Osteocyte (in vitro differentiated cells): ENCODE data around the gene MAPK1IP1L. TPM values are rescaled to one million over a fixed set of nuclear protein-coding genes. Genes with fewer than 3 reads are reported as not detected.

ENCODE experiments used
- DNase-seq: peaks from one replicate; pipeline ENCODE4 v3.0.0; 2021; ENCODE audit warnings: mixed read lengths; ENCODE audit not compliant: unreplicated experiment; ENCODE audit errors: extremely low spot score
- H3K27ac Mint-ChIP-seq: one replicate; pipeline ENCODE4 v1.8.0; 2021; ENCODE audit warnings: mild to moderate bottlenecking, mixed read lengths; ENCODE audit not compliant: unreplicated experiment
- H3K27me3 Mint-ChIP-seq: one replicate; pipeline ENCODE4 v1.8.0; 2021; ENCODE audit warnings: mixed read lengths; ENCODE audit not compliant: unreplicated experiment
- H3K36me3 Mint-ChIP-seq: one replicate; pipeline ENCODE4 v1.8.0; 2021; ENCODE audit warnings: mixed read lengths; ENCODE audit not compliant: unreplicated experiment
- H3K4me1 Mint-ChIP-seq: one replicate; pipeline ENCODE4 v1.8.0; 2021; ENCODE audit warnings: mixed read lengths; ENCODE audit not compliant: unreplicated experiment
- H3K4me3 Mint-ChIP-seq: one replicate; pipeline ENCODE4 v1.8.0; 2021; ENCODE audit warnings: mild to moderate bottlenecking, moderate library complexity, mixed read lengths; ENCODE audit not compliant: unreplicated experiment
- H3K9me3 Mint-ChIP-seq: one replicate; pipeline ENCODE4 v1.8.0; 2021; ENCODE audit warnings: mixed read lengths; ENCODE audit not compliant: unreplicated experiment
- total RNA-seq: library from RNA; stranded (reverse); gene quantifications from 2 replicates; pipeline ENCODE4 v1.2.1, GENCODE V29; 2021
- TF ChIP-seq, protein P1 (sequence below): fragments of 200-600 bp; sonication (generic); IDR thresholded peaks from 2 replicates; pipeline ENCODE4 v1.5.0; 2021; ENCODE audit warnings: antibody characterized with exemption, mild to moderate bottlenecking, moderate library complexity

Gene MAPK1IP1L
- total RNA-seq, 1 donor from 2014 or later = 102 TPM

DNA sequence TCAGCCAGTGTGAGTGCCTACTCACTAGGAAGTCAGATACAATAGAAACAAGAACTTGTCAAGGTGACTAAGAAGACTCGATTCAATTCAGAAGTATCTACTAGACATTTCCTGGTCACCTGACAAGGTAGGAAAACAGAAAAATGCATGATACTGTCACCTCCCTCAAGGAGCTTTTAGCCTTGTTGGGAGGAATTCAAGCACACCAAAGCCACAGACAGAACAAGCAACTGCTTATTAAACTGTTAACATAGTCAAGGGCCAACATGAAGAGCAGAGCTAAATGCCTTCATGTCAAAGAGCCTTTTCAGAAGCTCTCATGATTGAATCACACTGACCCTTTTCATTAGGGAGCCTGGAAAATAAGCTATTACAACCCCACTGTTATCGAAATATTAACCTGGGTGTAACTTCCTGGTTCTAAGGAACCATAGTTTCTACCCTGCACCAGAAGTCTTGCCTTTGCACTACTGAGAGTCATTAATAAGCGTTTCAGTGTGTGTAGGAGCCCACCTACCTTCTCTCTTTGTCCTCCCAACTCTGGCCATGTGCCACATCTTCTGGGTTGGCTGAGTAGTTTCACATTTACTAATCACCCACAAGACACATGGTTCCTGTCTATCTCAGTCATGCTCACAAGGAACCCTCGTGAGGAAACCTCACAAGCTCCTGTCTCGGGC, 46.6 kb downstream of the MAPK1IP1L start:
- Mint-ChIP-seq H3K9me3 (no peaks in the 10 kb centered on the region), H3K27me3 (no peaks in the 10 kb centered on the region), H3K27ac (no peak overlapping the region), H3K4me1 (peaks cover 23% of the 10 kb centered on the region), H3K36me3 (no peaks in the 10 kb centered on the region), H3K4me3 (no peak overlapping the region)
- DNase-seq = no peak
- TF ChIP-seq, protein P1, sequence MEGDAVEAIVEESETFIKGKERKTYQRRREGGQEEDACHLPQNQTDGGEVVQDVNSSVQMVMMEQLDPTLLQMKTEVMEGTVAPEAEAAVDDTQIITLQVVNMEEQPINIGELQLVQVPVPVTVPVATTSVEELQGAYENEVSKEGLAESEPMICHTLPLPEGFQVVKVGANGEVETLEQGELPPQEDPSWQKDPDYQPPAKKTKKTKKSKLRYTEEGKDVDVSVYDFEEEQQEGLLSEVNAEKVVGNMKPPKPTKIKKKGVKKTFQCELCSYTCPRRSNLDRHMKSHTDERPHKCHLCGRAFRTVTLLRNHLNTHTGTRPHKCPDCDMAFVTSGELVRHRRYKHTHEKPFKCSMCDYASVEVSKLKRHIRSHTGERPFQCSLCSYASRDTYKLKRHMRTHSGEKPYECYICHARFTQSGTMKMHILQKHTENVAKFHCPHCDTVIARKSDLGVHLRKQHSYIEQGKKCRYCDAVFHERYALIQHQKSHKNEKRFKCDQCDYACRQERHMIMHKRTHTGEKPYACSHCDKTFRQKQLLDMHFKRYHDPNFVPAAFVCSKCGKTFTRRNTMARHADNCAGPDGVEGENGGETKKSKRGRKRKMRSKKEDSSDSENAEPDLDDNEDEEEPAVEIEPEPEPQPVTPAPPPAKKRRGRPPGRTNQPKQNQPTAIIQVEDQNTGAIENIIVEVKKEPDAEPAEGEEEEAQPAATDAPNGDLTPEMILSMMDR = no peak

DNA sequence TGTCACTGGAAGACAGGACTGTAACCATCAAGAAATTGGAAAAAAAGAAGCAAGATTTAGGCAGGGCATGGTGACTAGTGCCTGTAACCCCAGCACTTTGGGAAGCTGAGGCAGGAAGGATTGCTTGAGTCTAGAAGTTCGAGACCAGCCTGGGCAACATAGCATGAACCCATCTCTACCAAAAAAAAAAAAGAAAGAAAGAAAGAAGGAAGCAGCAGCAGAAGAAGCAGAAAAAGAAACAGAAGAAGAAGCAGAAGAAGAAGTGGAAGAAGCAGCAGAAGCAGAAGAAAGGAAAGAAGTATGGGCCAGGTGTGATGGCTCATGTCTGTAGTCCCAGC, 47.1 kb downstream of the MAPK1IP1L start:
- Mint-ChIP-seq H3K9me3 (no peaks in the 10 kb centered on the region), H3K36me3 (no peaks in the 10 kb centered on the region), H3K27me3 (no peaks in the 10 kb centered on the region), H3K4me3 (no peak overlapping the region), H3K27ac (no peak overlapping the region), H3K4me1 (peaks cover 28% of the 10 kb centered on the region)
- no peak for DNase-seq
- TF ChIP-seq, protein P1 = no peak

GRCh38 chr14:55099756-55100155, 48.3 kb downstream of the MAPK1IP1L start:
- H3K27me3 Mint-ChIP-seq = no peaks in the 10 kb centered on the region
- H3K36me3 Mint-ChIP-seq = no peaks in the 10 kb centered on the region
- TF ChIP-seq, protein P1 = no peak
- H3K4me3 Mint-ChIP-seq = no peak overlapping the region
- H3K9me3 Mint-ChIP-seq = no peaks in the 10 kb centered on the region
- H3K27ac Mint-ChIP-seq = no peak overlapping the region
- no peak for DNase-seq
- peaks cover 33% of the 10 kb centered on the region for H3K4me1 Mint-ChIP-seq

- Mint-ChIP-seq H3K27me3 (no peaks in the 10 kb centered on the region), H3K9me3 (no peaks in the 10 kb centered on the region), H3K36me3 (no peaks in the 10 kb centered on the region), H3K4me1 (peaks cover 42% of the 10 kb centered on the region), H3K27ac (peak overlapping the region; percentile 99), H3K4me3 (no peak overlapping the region)
- TF ChIP-seq, protein P1 = no peak
- DNase-seq = no peak
These were observed 50.3 kb downstream of the MAPK1IP1L start for GRCh38 chr14:55101698-55102097.

DNA sequence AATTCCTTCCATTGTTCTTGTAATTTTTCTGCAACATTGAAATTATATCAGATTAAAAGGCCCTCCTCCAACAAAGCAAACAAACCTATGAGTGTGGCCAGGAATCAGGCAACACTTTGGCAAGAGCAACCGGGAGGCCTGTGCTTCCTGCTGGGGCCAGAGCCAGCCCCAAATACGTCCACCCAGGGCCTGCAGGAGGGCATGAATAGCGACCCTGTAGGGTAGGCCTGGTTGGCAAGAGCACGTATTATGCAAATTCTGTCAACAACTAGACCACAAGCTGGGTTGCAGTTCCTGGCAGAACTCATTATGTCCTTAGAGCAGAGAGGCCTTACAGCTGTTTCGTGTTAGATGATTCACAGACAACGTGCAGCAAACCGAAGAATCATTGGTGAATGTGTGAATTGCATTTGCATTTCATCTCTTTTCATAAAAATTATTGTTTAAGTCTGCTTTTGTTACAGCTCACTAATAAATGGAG, 50.7 kb downstream of the MAPK1IP1L start:
- TF ChIP-seq, protein P1 = no peak
- DNase-seq = no peak
- Mint-ChIP-seq H3K27ac (peak overlapping the region; percentile 99), H3K4me1 (peaks cover 44% of the 10 kb centered on the region), H3K4me3 (no peak overlapping the region), H3K27me3 (no peaks in the 10 kb centered on the region), H3K9me3 (no peaks in the 10 kb centered on the region), H3K36me3 (no peaks in the 10 kb centered on the region)
